ENCODE data around the gene RPS27. TPM values are rescaled to one million over a fixed set of nuclear protein-coding genes. Genes with fewer than 3 reads are reported as not detected.

Gene RPS27
- total and polyA plus RNA-seq, 2 of the 13 experiments (the other 11 are each of a cell fraction or from before 2014, with no cell fraction given) = 3,737 to 9,964 TPM

DNA sequence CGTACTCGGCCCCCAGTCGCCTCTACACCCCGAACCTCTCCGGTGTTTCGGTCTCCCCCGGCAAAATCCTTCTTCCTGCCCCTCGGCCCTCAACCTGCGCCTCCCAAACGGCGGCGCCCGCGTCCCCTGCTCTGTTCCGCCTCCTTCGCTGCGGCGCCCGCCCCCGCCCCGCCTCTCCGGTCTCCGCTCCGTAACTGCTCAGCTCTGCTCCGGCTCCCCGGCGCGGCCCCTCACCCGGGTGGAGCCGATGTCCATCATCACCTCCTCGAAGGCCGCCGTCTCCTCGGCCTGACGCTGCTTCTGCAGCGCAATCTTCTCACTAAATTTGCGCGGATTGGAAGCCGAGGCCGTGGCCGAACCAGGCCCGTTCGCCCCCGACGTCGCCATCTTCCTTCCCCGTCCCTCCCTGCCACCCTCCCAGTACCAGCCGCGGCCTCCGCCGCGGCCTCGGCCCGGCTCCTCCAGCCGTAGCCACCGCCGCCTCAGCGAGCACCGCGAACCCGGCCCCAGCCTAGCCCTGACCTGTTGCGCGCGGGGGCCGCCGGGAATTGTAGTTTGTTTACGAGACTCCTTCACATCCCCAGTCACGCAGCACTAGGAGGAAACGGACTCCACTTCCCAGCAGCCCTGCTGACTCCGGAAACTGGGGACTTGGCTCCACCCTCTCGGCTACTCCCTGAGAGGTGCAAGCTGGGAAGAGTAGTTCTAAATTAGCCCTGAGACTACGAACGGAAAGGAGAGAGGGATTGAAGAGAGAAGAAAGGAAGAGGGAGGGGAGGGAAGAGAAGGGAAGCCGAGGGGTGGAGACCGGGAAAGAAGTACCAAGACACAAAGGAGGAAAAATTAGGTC, 32.2 kb upstream of the RPS27 start, which contains the start of gene CRTC2 (continued):
- TF ChIP-seq, protein P1, sequence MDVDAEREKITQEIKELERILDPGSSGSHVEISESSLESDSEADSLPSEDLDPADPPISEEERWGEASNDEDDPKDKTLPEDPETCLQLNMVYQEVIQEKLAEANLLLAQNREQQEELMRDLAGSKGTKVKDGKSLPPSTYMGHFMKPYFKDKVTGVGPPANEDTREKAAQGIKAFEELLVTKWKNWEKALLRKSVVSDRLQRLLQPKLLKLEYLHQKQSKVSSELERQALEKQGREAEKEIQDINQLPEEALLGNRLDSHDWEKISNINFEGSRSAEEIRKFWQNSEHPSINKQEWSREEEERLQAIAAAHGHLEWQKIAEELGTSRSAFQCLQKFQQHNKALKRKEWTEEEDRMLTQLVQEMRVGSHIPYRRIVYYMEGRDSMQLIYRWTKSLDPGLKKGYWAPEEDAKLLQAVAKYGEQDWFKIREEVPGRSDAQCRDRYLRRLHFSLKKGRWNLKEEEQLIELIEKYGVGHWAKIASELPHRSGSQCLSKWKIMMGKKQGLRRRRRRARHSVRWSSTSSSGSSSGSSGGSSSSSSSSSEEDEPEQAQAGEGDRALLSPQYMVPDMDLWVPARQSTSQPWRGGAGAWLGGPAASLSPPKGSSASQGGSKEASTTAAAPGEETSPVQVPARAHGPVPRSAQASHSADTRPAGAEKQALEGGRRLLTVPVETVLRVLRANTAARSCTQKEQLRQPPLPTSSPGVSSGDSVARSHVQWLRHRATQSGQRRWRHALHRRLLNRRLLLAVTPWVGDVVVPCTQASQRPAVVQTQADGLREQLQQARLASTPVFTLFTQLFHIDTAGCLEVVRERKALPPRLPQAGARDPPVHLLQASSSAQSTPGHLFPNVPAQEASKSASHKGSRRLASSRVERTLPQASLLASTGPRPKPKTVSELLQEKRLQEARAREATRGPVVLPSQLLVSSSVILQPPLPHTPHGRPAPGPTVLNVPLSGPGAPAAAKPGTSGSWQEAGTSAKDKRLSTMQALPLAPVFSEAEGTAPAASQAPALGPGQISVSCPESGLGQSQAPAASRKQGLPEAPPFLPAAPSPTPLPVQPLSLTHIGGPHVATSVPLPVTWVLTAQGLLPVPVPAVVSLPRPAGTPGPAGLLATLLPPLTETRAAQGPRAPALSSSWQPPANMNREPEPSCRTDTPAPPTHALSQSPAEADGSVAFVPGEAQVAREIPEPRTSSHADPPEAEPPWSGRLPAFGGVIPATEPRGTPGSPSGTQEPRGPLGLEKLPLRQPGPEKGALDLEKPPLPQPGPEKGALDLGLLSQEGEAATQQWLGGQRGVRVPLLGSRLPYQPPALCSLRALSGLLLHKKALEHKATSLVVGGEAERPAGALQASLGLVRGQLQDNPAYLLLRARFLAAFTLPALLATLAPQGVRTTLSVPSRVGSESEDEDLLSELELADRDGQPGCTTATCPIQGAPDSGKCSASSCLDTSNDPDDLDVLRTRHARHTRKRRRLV (CRISPR knock-in tag; IDR thresholded peaks at IDR 0.05) = 0 out of 2 replicates have a peak, but pooled peaks have one; percentile 28
- TF ChIP-seq, protein P2, sequence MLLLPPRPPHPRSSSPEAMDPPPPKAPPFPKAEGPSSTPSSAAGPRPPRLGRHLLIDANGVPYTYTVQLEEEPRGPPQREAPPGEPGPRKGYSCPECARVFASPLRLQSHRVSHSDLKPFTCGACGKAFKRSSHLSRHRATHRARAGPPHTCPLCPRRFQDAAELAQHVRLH (CRISPR knock-in tag; IDR thresholded peaks at IDR 0.05; ENCODE audit: borderline replicate concordance, low read depth) = peak; percentile 71; the same call in 1 of the 2 replicates
- no peak for TF ChIP-seq DNMT1 (CRISPR knock-in tag; IDR thresholded peaks at IDR 0.05)
- TF ChIP-seq KDM6A (CRISPR knock-in tag; IDR thresholded peaks at IDR 0.05; ENCODE audit: low read depth) = no peak
- TF ChIP-seq CHD4 (IDR thresholded peaks at IDR 0.05; ENCODE audit: borderline replicate concordance, low read length) = no peak
- peak; percentile 96 for TF ChIP-seq ZFX (CRISPR knock-in tag; IDR thresholded peaks at IDR 0.05; ENCODE audit: low read depth)
- TF ChIP-seq ZNF441 (CRISPR knock-in tag; IDR thresholded peaks at IDR 0.05; ENCODE audit: borderline replicate concordance) = no peak
- no peak for TF ChIP-seq ZNF678 (CRISPR knock-in tag; IDR thresholded peaks at IDR 0.05)
- TF ChIP-seq GLI4 (CRISPR knock-in tag; IDR thresholded peaks at IDR 0.05; ENCODE audit: borderline replicate concordance) = no peak
- TF ChIP-seq HMG20A (CRISPR knock-in tag; IDR thresholded peaks at IDR 0.05; ENCODE audit: borderline replicate concordance) = no peak
- 0 out of 2 replicates have a peak, but pooled peaks have one; percentile 20 for TF ChIP-seq FOXP1 (IDR thresholded peaks at IDR 0.05)
- no peak for TF ChIP-seq FOXP1 (CRISPR knock-in tag; IDR thresholded peaks at IDR 0.05)
- TF ChIP-seq, protein P3, sequence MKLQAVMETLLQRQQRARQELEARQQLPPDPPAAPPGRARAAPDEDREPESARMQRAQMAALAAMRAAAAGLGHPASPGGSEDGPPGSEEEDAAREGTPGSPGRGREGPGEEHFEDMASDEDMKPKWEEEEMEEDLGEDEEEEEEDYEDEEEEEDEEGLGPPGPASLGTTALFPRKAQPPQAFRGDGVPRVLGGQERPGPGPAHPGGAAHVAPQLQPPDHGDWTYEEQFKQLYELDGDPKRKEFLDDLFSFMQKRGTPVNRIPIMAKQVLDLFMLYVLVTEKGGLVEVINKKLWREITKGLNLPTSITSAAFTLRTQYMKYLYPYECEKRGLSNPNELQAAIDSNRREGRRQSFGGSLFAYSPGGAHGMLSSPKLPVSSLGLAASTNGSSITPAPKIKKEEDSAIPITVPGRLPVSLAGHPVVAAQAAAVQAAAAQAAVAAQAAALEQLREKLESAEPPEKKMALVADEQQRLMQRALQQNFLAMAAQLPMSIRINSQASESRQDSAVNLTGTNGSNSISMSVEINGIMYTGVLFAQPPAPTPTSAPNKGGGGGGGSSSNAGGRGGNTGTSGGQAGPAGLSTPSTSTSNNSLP (IDR thresholded peaks at IDR 0.05; ENCODE audit: low read depth, low read length) = no peak
- no peak for TF ChIP-seq ZNF781 (CRISPR knock-in tag; IDR thresholded peaks at IDR 0.05; ENCODE audit: borderline replicate concordance, not compliant biosample characterization)
- TF ChIP-seq ZKSCAN8 (CRISPR knock-in tag; IDR thresholded peaks at IDR 0.05; ENCODE audit: borderline replicate concordance) = no peak
- no peak for TF ChIP-seq ZNF747 (CRISPR knock-in tag; IDR thresholded peaks at IDR 0.05; ENCODE audit: borderline replicate concordance)
- TF ChIP-seq ZNF232 (CRISPR knock-in tag; IDR thresholded peaks at IDR 0.05; ENCODE audit: borderline replicate concordance) = 0 out of 2 replicates have a peak, but pooled peaks have one; percentile 68
- TF ChIP-seq MEF2D (CRISPR knock-in tag; IDR thresholded peaks at IDR 0.05) = no peak
- no peak for TF ChIP-seq HMG20B (CRISPR knock-in tag; conservative IDR thresholded peaks at IDR 0.05)
- no peak; the same call in 1 of the 2 replicates for TF ChIP-seq ZNF431 (CRISPR knock-in tag; IDR thresholded peaks at IDR 0.05; ENCODE audit: borderline replicate concordance, low read depth)
- no peak; the same call in 1 of the 2 replicates for TF ChIP-seq FOXM1 (CRISPR knock-in tag; IDR thresholded peaks at IDR 0.05)
- no peak for TF ChIP-seq ZSCAN29 (CRISPR knock-in tag; conservative IDR thresholded peaks at IDR 0.05)
- TF ChIP-seq TAF1 (CRISPR knock-in tag; IDR thresholded peaks at IDR 0.05) = peak; percentile 73
- TF ChIP-seq ZC3H4 (CRISPR knock-in tag; IDR thresholded peaks at IDR 0.05; ENCODE audit: borderline replicate concordance) = no peak
- TF ChIP-seq HOXA5 (CRISPR knock-in tag; IDR thresholded peaks at IDR 0.05) = peak; percentile 86; the same call in 1 of the 2 replicates
